ENCODE data around the gene FHOD3. TPM values are rescaled to one million over a fixed set of nuclear protein-coding genes. Genes with fewer than 3 reads are reported as not detected.

The FHOD3 gene
- total RNA-seq, result 0.88 and 16.9 TPM in 2 replicates

DNA sequence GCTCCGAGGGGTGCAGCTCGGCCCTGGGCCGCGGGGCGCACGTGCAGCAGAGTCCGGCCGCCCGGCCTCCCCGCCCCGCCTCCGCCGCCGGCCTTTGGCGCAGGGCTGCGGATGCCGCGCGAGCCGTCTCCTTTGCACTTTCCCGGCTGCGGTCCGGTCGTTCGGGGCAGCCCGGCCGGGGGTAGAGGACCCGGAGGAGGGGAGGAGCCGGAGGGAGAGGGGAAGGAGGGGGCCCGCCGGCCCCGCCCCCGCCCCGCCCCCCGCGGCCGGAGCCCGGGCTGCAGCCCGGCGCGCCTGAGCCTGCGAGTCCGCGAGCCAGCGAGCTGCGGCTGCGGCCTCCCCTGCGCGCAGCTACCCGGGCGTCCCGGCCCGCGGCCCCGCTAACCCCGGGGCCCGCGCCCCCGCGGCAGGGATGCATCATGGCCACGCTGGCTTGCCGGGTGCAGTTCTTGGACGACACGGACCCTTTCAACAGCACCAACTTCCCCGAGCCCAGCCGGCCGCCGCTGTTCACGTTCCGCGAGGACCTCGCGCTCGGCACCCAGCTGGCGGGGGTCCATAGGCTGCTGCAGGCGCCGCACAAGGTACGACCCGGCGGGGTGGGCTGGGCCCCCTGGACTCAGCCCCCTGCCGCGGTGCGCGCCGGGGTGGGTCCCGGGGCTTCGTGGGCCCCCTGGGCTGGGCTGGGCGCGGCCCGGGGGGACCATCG, at the start of gene FHOD3:
TSS of gene FHOD3 (plus strand) at position 297 of the 709 bp plus-strand sequence. CDS start at position 420, 123 bp downstream.

GRCh38 chr18:36828630-36829361, 531.3 kb downstream of the FHOD3 start, which contains the start of the genes KIAA1328 and TPGS2:
TSS of gene KIAA1328 (plus strand) at chr18:36829127. CDS start at chr18:36829139, 12 bp downstream.
TSS of gene TPGS2 (minus strand) at chr18:36829002. CDS start at chr18:36828767, 235 bp downstream.

Other genes starting within 250 kb of the FHOD3 start
- 35.2 and 53.0 TPM in 2 replicates for gene RPRD1A, start 230.2 kb upstream of the FHOD3 start, total RNA-seq
- 96.7 and 100 TPM in 2 replicates for gene SLC39A6, start 168.4 kb upstream of the FHOD3 start, total RNA-seq
- 80.2 and 83.6 TPM in 2 replicates for gene ELP2, start 167.8 kb upstream of the FHOD3 start, total RNA-seq
- 4.9 and 24.9 TPM in 2 replicates for gene MOCOS, start 110.2 kb upstream of the FHOD3 start, total RNA-seq